IMR-90 (cell line): ENCODE data around the gene PRPS1L1.

Experiments
- POLR2A ChIP-seq: IDR thresholded peaks from 2 replicates; pipeline ENCODE4 v1.6.1; 2012; ENCODE audit warnings: mild to moderate bottlenecking, low read depth, low read length
- RCOR1 ChIP-seq: IDR thresholded peaks from 2 replicates; pipeline ENCODE4 v1.6.1; 2012; ENCODE audit warnings: mild to moderate bottlenecking, low read length, improper control_type of control experiment; ENCODE audit not compliant: insufficient replicate concordance
- TF ChIP-seq, protein P1 (sequence below): conservative IDR thresholded peaks from 2 replicates; pipeline ENCODE4 v1.5.1; 2012; ENCODE audit warnings: mild to moderate bottlenecking, low read depth, low read length, improper control_type of control experiment

- TF ChIP-seq POLR2A = no peak
- TF ChIP-seq, protein P1, sequence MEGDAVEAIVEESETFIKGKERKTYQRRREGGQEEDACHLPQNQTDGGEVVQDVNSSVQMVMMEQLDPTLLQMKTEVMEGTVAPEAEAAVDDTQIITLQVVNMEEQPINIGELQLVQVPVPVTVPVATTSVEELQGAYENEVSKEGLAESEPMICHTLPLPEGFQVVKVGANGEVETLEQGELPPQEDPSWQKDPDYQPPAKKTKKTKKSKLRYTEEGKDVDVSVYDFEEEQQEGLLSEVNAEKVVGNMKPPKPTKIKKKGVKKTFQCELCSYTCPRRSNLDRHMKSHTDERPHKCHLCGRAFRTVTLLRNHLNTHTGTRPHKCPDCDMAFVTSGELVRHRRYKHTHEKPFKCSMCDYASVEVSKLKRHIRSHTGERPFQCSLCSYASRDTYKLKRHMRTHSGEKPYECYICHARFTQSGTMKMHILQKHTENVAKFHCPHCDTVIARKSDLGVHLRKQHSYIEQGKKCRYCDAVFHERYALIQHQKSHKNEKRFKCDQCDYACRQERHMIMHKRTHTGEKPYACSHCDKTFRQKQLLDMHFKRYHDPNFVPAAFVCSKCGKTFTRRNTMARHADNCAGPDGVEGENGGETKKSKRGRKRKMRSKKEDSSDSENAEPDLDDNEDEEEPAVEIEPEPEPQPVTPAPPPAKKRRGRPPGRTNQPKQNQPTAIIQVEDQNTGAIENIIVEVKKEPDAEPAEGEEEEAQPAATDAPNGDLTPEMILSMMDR = no peak
- no peak for TF ChIP-seq RCOR1
These were observed 48.8 kb upstream of the PRPS1L1 start for GRCh38 chr7:18076461-18076860.
